ENCODE measurements around the gene CNTN6.
"Not testable (repeated sequence)": the region's sequence is repeated elsewhere in the genome, so short reads cannot be mapped to it uniquely, and the experiment has no call there.

The CNTN6 gene

GRCh38 chr3:1287815-1288214 is 195.0 kb downstream of the CNTN6 start:
- DNase-seq (ENCODE audit: low read depth): no peak

DNA sequence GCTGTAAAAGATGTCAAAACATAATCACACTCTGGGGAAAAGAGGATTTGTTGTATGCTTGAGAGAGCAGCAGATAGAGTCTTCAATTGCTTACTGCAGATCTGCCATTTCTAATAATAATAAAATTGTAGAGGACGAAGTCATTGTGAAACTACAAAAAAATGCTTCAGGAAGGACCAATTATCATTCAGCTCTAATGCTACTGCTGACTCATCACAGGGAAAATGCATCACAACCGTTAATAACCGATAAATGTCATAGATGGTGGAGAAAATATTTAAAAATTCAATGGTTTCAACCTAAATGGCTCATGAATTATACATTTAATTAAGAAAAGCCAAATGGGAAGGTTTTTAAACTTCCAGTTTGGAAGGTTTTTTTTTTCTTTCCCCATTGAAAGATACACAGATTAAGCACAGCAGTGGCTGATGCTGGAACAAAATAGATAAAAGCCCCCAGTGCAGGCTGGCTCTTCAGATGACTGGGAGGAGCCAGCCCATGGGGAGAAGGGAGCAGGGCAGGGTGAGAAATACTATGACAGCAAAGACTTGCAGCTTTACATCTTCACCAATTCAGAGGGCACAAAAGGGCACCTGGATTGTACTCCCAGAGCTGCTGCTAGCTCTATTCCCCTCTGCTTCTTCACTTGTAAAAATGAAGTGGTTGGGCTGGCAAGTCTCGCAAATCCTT is 196.1 kb downstream of the CNTN6 start:
- no peak for DNase-seq (ENCODE audit: low read depth)

GRCh38 chr3:1292571-1293071 is 199.8 kb downstream of the CNTN6 start:
- no peak for DNase-seq (ENCODE audit: low read depth)

DNA sequence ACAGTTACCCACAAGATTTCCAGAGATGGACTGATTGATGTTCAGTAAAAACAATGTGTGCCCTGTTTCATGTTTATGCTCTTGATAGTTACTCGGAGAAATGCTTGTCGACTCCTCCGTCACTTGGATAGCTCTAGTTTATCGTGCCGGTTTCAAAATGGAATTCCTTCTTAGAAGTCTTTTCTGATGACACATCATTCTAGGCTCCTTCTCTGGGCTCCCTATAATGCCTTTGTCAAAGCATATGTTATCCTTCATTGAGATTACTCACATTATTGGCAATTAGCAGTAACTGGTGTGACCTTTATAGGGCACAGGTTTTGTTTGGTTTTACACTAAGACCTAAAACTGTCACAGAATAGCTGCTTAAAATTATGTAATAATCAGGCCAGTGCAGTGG is 201.8 kb downstream of the CNTN6 start:
- DNase-seq (ENCODE audit: low read depth): no peak

DNA sequence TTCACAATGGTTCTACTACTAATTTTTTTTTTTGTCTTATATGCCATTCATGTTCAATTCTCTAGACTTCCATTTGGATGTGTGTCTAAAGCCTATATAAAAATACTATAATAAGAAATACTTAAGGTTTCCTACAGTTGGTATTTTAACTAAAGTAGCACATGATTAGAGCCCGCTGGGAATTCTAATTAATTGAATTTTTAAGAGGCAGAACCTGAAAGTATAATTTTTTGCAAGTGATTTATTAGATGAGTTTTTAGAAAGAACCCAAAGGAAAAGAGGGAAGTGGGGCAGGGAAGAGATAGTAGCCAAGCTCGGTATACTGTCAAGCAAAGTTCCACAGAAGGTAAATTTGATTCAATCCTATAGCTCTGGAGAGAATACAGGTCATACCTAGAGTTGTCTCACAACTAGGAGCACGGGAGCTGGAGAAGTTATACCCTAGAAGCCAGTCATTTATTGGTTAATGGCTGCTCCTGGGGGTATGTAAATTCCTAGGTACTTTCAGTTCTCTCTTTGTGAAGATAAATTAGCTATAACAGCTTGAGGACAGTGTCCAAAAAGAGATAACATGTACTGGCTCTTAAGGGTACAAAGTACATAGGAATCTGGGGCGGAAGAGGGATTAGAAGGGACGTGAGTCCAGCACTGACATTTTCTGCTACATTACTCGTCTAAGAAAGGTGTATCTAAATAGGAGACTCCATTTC is 225.6 kb downstream of the CNTN6 start:
- no peak for DNase-seq (ENCODE audit: low read depth)

DNA sequence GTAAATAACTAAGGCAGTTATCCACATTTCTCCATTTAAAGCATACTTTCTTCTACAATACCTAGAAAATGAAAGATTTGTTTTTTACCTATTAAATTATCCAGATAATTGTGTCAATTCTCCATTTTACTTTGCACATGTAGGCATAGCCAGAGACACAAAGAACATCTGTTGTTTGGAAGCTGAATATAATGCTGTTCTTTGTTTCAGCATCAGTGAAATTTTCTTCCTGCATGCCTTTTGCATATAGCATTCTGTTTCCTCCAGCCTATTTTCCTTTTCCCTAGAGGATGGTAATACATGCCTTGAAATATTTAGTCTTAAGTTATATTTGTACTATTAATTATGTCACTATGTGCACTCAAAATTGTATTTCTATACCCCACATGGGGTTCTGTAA is 233.7 kb downstream of the CNTN6 start:
- DNase-seq (ENCODE audit: low read depth): no peak

GRCh38 chr3:1330107-1330506 is 237.3 kb downstream of the CNTN6 start:
- DNase-seq (ENCODE audit: low read depth): no peak

DNA sequence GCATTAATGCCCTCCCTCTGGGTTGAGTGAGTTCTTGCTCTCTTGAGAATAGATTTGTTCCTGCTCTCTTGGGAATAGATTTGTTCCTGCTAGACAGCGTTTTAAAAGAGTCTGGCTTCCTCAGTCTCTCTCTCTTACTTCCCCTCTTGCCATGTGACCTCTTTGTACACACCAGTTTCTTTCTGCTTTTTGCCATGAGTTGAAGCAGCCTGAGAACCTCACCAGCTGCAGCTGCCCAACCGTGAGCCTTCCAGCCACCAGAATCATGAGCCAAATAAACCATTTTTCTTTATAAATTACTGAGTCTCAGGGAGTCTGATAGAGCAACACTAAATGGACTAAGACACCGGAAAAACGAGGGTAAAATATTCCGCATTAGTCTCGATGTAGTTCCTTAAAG is 253.6 kb downstream of the CNTN6 start:
- no peak for DNase-seq (ENCODE audit: low read depth)

GRCh38 chr3:1348547-1348946 is 255.7 kb downstream of the CNTN6 start:
- DNase-seq (ENCODE audit: low read depth): no peak

DNA sequence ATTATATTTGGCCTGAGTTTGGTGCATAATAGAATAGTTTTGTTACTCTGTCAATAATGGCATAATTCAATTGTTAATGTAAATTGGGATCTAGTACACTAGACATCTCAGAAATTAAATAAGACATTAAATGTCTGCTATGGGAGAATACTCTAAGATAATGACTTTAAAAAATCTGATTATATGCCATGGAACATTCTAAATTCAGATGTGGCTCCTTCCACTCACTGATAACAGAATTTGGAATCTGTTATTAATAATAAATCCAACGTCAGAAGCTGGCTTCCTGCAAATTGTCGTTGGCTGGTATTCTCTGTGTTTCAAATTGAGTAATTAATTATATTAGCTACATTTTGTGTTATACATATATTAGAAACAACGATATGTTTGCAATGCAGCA is 258.1 kb downstream of the CNTN6 start:
- no peak for DNase-seq (ENCODE audit: low read depth)

- no peak for DNase-seq (ENCODE audit: low read depth)
Measured at GRCh38 chr3:1355691-1356090, 262.9 kb downstream of the CNTN6 start.

- DNase-seq (ENCODE audit: low read depth): no peak
Measured at GRCh38 chr3:1356101-1356500, 263.3 kb downstream of the CNTN6 start.

- no peak for DNase-seq (ENCODE audit: low read depth)
Measured at GRCh38 chr3:1365528-1365927, 272.7 kb downstream of the CNTN6 start.

DNA sequence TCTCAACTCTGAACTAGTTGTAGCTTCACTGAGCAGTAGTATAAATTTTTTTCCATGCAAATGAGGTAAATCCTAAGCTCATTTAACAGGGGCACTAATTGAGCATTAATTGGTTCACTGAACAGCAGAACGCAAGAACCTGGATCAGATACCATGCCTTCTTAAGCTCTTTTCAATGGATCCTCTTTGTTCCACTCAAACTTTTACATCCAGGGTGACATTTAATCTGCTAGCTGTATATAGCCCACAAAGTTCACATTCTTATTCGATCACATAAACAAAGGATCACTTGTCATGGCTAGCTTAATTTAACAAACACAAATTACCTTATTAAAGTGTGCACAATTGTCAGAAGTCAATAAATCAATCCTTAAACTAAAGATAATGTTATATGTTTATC is 281.6 kb downstream of the CNTN6 start:
- no peak for DNase-seq (ENCODE audit: low read depth)

GRCh38 chr3:1375145-1375544 is 282.3 kb downstream of the CNTN6 start:
- DNase-seq (ENCODE audit: low read depth): no peak

DNA sequence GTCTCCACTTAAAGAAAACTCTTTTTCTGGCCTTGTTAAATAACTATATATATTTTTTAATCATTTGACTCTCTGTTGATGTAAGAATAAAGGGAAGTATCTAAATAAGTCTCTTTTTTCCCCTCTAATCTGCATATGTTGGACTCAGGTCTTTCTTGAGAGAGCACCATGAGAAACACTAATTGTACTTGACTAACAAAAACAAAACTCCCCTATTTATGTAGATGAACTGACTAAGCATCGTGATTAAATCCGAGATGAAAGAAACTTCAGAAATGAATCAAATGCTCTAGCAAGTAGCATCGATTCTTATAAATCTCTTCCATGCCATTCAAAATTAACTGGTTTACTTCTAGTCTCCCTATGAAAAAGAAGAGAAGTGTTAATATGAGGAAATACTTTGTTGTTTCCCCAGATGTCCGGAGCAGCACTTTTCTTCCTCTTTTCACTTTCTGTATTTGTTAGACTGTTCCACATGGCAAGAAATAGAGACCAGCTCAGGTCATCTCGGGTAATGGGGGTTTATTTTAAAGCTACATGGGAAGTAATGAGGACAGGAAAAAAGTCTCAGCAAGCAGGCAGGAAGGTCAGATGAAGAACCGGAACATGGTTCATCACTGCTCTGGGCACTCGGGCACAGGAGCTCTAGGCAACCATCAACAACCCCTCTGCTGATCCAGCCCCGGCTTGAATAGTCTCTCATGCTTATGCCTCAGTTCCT is 288.3 kb downstream of the CNTN6 start:
- no peak for DNase-seq (ENCODE audit: low read depth)

- no peak for DNase-seq (ENCODE audit: low read depth)
Measured at GRCh38 chr3:1381647-1382036, 288.8 kb downstream of the CNTN6 start.

DNA sequence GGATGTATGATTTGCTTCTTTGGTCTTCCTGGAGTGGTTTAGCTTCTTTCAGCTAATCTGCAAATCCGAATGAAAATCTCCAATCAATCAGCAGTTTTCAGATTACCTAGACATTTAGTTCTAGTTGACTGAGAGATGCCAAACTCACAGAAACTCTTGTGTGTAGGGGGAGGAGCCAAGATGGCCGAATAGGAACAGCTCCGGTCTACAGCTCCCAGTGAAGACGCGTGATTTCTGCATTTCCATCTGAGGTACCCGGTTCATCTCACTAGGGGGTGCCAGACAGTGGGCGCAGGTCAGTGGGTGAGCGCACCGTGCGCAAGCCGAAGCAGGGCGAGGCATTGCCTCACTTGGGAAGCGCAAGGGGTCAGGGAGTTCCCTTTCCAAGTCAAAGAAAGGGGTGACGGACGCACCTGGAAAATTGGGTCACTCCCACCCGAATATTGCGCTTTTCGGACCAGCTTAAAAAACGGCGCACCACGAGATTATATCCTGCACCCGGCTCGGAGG is 294.6 kb downstream of the CNTN6 start:
- DNase-seq (ENCODE audit: low read depth): not testable (repeated sequence)

DNA sequence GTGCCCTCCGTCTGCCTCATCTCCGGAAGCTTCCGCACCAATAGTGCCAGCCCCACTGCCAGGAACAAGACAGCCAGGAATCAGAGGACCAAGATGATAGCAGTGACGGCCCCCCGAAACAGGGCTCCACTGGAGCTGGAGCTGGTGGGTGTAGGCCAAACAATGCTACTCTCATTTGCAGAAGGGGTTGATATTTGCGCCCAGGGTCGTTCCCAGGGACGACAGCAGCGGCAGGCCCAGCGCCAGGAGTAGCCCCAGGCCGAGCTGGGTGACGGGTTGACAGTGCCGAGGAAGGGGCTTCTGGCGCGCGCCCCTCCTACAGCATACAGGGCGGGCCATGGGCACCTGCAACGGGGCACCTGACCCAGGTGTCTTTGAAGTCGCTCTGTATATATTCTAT is 301.4 kb downstream of the CNTN6 start:
- DNase-seq (ENCODE audit: low read depth): no peak

DNA sequence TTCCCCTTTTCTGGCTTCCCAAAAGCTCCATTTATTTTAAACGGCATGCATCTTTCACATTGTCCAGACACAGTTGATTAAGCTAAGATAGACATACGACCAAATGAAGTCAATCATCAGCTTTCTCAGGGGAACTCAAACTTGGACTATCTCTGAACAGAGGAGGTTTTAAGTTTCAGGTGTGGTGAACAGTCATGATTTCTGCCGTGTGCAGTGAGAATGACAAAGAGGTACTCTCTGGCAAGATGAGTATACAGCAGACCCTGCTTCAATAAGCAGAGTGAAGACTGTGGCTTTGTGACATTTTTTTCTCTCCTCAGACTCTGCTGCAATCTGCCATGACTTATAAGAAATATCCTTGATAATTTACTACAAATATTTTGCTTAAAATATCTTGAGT is 307.7 kb downstream of the CNTN6 start:
- DNase-seq (ENCODE audit: low read depth): no peak

GRCh38 chr3:1404270-1404962 is 311.6 kb downstream of the CNTN6 start:
- DNase-seq (ENCODE audit: low read depth): no peak

- DNase-seq (ENCODE audit: low read depth): no peak
Measured at GRCh38 chr3:1406250-1406649, 313.4 kb downstream of the CNTN6 start.

Data from T follicular helper cell (primary cell).